Nucleus accumbens (tissue), 56 donors: Measurements from ENCODE around the gene HSPG2.

Source experiments
- DNase-seq, 56 donors: peaks; one replicate each; lab custom pipeline; 2025; lab: John Stamatoyannopoulos, UW

The HSPG2 gene

GRCh38 chr1:21902026-21903012 lies 34.8 kb downstream of the HSPG2 start:
- no peak for DNase-seq

- no peak for DNase-seq
Observed at GRCh38 chr1:21901473-21901847, 35.6 kb downstream of the HSPG2 start.

GRCh38 chr1:21900766-21901472 lies 36.2 kb downstream of the HSPG2 start:
- DNase-seq, result no peak

GRCh38 chr1:21899987-21900386 lies 37.1 kb downstream of the HSPG2 start:
- no peak for DNase-seq

- DNase-seq, result no peak
Observed at GRCh38 chr1:21899267-21899810, 37.8 kb downstream of the HSPG2 start.

GRCh38 chr1:21898326-21899200 lies 38.5 kb downstream of the HSPG2 start:
- DNase-seq, result no peak

- DNase-seq, result no peak
Observed at GRCh38 chr1:21897844-21898243, 39.3 kb downstream of the HSPG2 start.

GRCh38 chr1:21896652-21897532 lies 40.2 kb downstream of the HSPG2 start:
- DNase-seq, result peak in 2 of 56 donors; percentile 7 to 12

- DNase-seq, result no peak
Observed at GRCh38 chr1:21896026-21896425, 41.1 kb downstream of the HSPG2 start.

GRCh38 chr1:21894034-21894881 lies 42.9 kb downstream of the HSPG2 start:
- no peak for DNase-seq

GRCh38 chr1:21893046-21893805 lies 43.9 kb downstream of the HSPG2 start:
- no peak for DNase-seq

- DNase-seq, result peak in 2 of 56 donors; percentile 1 to 16
Observed at GRCh38 chr1:21891621-21892479, 45.3 kb downstream of the HSPG2 start.

- no peak for DNase-seq
Observed at GRCh38 chr1:21891081-21891480, 46.0 kb downstream of the HSPG2 start.

- no peak for DNase-seq
Observed at GRCh38 chr1:21888500-21888899, 48.6 kb downstream of the HSPG2 start.

- DNase-seq, result no peak
Observed at GRCh38 chr1:21887796-21888195, 49.3 kb downstream of the HSPG2 start.

GRCh38 chr1:21887216-21887736 lies 49.8 kb downstream of the HSPG2 start:
- no peak for DNase-seq
